Measurements from ENCODE around the gene LIFR.

The LIFR gene

GRCh38 chr5:38473008-38473407 lies 83.4 kb downstream of the LIFR start:
- TF ChIP-seq CTCF (IDR thresholded peaks at IDR 0.05) = no peak
- no peak overlapping the region for H3K27ac ChIP-seq
- DNase-seq (ENCODE audit: low spot score) = no peak

GRCh38 chr5:38472541-38472940 lies 83.9 kb downstream of the LIFR start:
- TF ChIP-seq CTCF (IDR thresholded peaks at IDR 0.05) = no peak
- no peak overlapping the region for H3K27ac ChIP-seq
- DNase-seq (ENCODE audit: low spot score) = no peak
- no peak overlapping the region for H3K4me3 ChIP-seq

More at GRCh38 chr5:38473008-38473407, 83.4 kb downstream of the LIFR start:
- H3K4me3 ChIP-seq = no peak overlapping the region

- H3K27ac ChIP-seq = no peak overlapping the region
- TF ChIP-seq CTCF (IDR thresholded peaks at IDR 0.05) = no peak
- no peak for DNase-seq (ENCODE audit: low spot score)
Observed at GRCh38 chr5:38471709-38472108, 84.7 kb downstream of the LIFR start.

GRCh38 chr5:38469707-38470267 lies 86.7 kb downstream of the LIFR start:
- Histone ChIP-seq H3K4me3 (no peak overlapping the region), H3K27ac (peak overlapping the region; percentile 94 to 96)
- no peak for DNase-seq (ENCODE audit: low spot score)
- no peak for TF ChIP-seq CTCF (IDR thresholded peaks at IDR 0.05)

More at GRCh38 chr5:38471709-38472108, 84.7 kb downstream of the LIFR start:
- H3K4me3 ChIP-seq = no peak overlapping the region

GRCh38 chr5:38468978-38469706 lies 87.3 kb downstream of the LIFR start:
- no peak overlapping the region for H3K4me3 ChIP-seq
- peak; percentile 84 for DNase-seq (ENCODE audit: low spot score)
- H3K27ac ChIP-seq = peak overlapping the region; percentile 94 to 96
- no peak for TF ChIP-seq CTCF (IDR thresholded peaks at IDR 0.05)

- Histone ChIP-seq H3K27ac (peak overlapping the region; percentile 94 to 96), H3K4me3 (peak overlapping the region; percentile 54)
- TF ChIP-seq CTCF (IDR thresholded peaks at IDR 0.05) = no peak
- DNase-seq (ENCODE audit: low spot score) = peak; percentile 88
Observed at GRCh38 chr5:38468202-38468673, 88.2 kb downstream of the LIFR start.

All from coronary artery (tissue), 2 donors.